Hematopoietic multipotent progenitor cell treated with erythropoietin and hydrocortisone succinate and interleukin-3 and kit ligand, for 6 days (in vitro differentiated cells): ENCODE measurements around the gene ADAM23.

Experiments used
- DNase-seq: peaks from one replicate; pipeline ENCODE4 v3.0.0-alpha.2; 2015

Gene ADAM23

GRCh38 chr2:206657087-206657486 lies 213.8 kb downstream of the ADAM23 start:
- no peak for DNase-seq

GRCh38 chr2:206665251-206665650 lies 221.9 kb downstream of the ADAM23 start:
- DNase-seq, result no peak
